SKM-1 treated with dmso at 0.1 percent for 144 hours (cell line): ENCODE data around the gene SCUBE1.

Experiments
- DNase-seq: peaks from one replicate; lab custom pipeline; 2025; ENCODE audit not compliant: unreplicated experiment; lab: John Stamatoyannopoulos, UW

Gene SCUBE1

GRCh38 chr22:43262990-43263644, 80.1 kb downstream of the SCUBE1 start:
- DNase-seq: peak; percentile 63

DNA sequence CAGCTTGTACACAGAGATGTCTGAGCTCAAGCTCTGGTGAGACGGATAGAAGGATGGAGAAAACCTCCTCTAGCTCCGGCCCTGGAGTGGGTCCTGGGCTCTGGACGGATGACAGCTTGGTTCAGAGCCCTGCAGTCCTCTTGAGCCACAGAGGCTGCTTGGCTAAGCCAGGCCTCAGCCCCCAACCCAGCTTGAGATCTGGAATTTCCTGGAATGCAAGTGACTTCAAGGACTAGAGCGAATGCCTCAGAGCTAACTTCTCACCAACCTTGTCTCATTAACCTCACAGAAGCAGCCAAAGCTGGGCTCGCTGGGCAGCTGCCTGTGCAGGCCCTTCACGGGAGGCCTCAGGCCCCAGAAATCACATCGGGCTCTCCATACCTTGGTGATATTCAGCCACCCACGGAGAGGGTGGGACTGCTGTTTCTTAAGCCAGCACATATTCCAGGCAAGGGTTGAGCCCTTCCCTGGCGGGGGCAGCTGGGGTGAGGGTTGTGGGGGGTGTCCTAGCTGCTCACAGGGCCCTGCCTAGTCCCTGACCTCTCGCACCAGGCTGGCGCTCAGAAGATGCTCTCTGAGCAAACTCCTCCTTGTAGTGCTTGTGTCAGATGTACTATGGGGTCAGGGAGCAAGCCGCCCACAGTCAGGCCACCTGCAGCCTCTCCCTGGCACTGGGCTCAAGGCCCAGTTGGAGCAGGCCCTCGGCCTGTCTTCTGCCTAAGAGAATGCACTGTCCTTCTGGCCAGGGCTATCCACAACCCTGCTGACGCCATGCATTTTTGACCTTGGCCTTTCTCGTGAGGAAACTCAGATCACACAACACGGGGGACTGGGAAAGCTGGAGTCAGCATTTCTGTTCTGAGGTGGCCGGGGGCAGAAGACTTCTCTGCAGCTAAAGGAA, 82.6 kb downstream of the SCUBE1 start:
- DNase-seq: no peak

- no peak for DNase-seq
Observed at GRCh38 chr22:43257961-43258360, 85.2 kb downstream of the SCUBE1 start.

GRCh38 chr22:43257549-43257948, 85.6 kb downstream of the SCUBE1 start:
- no peak for DNase-seq

- DNase-seq: no peak
Observed at GRCh38 chr22:43256976-43257545, 86.1 kb downstream of the SCUBE1 start.

DNA sequence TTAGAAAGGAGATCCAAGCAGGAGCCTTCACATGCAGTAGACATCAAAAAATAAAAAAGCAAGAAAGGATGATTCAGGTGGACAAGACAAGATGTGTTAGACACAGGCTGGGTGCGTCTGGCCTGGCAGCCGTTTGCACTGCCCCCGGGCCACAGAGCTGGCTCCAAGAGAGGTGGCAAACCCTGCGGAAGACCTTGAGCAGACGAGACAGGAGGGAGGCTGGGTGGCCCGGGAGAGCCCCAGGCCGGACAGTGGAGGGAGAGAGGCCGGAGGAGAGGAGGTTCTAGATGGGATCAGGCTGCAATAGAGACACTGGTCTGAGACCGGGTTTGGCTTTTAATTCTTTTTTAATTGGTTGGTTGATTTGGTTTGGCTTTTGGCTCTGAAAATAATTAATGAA, 86.6 kb downstream of the SCUBE1 start:
- no peak for DNase-seq

DNA sequence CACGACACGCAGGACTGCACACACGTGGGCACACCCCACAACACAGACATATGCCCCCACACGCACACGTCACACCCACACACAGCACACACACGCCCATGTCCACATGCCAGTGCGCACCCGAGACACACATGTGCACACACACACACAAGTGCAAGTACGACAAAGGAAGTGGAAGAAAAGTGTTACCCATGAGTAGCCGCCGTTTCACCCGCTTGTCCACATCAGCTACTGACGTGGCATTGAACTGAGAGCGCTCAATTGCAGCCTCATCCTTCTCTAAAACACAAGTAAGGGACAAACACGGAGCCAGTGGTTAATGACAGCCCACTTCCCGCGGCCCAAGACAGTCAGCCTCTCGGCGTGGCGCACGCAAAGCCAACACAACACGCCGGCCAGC, 87.9 kb downstream of the SCUBE1 start:
- no peak for DNase-seq

GRCh38 chr22:43253839-43254238, 89.3 kb downstream of the SCUBE1 start:
- no peak for DNase-seq

DNA sequence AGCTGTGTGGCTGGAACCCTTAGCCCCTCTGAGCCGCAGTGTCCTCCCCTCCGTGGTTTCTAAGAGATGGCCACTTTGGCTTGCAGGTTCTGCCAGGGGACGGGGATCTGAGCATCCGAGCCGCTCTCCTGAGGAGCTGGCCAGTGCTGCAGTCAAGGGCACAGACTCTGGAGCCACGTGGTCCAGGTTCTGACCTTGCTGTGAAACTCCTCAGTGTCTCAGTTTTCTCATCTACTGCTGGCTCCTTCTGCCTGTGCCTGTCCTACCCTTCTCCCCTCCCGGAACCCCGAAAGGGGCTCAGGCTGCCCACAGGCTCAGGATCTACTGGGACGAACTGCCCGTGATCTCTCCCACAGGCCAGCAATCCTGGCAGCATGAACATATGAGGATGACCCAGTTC, 90.9 kb downstream of the SCUBE1 start:
- DNase-seq: no peak

- DNase-seq: no peak
Observed at GRCh38 chr22:43249789-43250471, 93.2 kb downstream of the SCUBE1 start.

DNA sequence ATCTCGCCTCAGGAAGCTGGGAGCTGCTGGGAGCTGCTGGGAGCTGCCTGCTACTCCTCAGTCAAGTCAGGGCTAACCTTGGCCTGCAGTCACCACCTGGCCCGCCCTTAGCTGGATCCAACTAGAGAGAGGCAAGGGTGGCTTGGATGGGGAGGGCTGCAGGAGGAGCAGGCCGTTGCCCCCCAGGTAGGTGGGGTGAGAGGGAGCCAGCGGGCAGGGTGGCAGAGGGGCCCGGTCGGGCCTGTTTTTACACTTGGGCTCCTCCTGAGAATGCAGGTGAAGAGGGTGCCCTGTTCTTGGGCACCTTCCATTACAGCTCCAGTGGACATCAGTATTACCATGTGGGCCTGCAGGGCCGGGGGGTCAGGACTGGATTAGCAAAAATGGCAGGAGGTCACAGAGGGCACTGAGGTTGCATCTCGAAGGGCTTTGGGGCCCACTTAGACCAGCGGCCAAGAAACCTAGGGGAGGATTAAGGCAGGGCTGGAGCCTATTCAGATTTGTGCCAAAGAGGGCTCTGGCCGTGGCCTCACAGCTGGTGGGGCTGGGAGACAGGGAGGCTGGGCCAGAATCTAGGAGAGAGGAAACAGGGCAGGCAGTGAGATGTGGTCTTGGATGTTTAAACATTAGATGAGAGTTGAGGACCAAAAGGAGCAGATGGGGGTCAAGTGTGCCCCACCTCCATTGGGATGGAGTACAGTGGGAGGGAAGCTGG, 95.5 kb downstream of the SCUBE1 start:
- no peak for DNase-seq

DNA sequence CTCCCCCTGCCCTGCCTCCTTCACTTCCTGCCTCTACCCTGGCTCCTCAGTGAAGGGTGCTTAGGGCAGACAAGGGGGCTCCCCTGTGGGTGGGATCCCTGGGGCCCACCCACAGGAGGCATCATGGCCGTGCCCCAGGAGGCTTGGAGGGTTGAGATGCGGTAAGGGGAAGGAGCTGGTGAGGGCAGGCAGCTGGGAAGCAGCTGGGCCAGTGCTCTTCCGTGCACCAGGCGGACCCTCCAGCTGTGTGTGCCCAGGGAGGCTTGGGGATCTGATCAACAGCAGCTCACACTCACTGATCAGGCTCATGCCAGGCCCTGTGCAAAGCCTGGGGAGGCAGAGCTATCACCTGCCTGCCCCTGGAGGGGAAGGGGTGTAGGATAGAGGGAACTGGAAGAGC, 97.0 kb downstream of the SCUBE1 start:
- no peak for DNase-seq

DNA sequence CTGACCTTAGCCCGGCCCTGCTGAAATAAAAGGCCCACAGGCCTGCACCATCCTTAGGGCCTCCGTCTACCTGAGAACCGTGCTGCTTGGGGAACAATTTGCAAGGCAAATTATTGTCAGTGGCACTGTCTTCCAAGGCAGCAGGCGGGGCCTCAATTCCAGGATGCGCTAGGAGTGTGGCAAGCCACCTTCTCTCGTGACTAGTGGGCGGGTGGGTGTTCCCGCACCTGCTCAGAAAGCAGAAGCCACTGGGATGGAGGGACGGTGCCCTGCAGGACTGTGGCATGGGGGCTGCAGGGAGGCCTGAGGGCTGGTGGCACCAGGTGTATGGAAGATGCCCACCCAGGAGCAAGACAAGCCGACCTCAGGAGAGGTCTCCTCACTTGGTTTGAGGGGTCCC, 97.5 kb downstream of the SCUBE1 start:
- no peak for DNase-seq

DNA sequence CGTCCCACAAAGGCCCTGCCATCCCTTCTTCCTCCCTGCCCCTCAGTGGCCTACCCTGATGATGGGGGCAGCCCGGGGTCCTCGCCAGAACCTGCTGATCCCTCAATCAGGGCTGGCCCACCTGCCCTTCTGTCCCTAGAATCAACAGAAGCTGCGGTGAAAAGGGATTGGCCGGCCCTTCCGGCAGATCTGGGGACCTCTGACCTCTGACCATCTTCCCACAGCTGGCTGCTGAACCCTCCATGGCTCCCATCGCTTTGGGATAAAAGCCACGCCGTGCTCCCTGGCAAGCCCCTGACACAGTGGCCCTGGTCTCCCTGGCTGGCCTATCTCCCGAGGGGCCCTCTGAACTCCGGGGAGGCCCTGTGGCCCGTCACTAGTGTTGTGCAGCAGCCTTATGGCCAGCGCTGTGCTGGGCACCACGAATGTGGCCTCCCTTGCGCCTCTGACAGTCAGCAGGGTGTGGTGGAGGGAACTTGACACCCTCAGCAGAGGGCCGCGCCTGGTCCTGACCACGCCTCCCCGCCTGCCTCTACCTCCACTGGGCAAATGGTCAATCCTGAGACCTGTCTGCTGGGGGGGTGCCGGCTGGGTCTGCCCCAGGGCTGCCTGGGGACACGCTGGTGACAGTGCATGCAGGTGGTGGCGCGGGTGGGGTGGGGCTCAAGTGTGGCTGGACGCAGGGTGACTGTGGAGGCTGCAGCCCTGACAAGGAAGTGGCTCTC, 98.2 kb downstream of the SCUBE1 start:
- DNase-seq: no peak

- DNase-seq: no peak
Observed at GRCh38 chr22:43244402-43244801, 98.8 kb downstream of the SCUBE1 start.

DNA sequence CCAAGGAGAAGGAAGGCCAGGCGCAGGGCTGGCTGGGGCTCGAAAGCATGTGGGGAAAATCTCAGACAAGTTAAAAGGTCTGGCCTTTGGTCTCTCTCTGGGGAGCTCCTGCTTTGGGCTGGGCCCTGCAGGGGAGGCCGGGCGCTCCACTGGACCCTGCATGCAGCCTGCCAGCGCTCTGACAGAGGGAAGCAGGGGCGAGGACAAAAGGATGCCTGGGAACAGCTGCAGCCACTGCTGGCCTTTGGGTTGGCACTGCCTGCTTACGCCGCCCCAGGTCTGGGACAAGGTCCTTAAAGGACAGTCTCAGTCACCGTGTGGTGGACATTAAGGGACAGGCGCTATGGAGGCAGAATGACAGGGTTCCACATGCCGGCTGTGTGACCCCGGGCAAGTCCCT, 99.8 kb downstream of the SCUBE1 start:
- DNase-seq: no peak

GRCh38 chr22:43242627-43243026, 100.5 kb downstream of the SCUBE1 start:
- no peak for DNase-seq

GRCh38 chr22:43241699-43242386, 101.3 kb downstream of the SCUBE1 start:
- DNase-seq: no peak

- DNase-seq: no peak
Observed at GRCh38 chr22:43241138-43241597, 102.0 kb downstream of the SCUBE1 start.

DNA sequence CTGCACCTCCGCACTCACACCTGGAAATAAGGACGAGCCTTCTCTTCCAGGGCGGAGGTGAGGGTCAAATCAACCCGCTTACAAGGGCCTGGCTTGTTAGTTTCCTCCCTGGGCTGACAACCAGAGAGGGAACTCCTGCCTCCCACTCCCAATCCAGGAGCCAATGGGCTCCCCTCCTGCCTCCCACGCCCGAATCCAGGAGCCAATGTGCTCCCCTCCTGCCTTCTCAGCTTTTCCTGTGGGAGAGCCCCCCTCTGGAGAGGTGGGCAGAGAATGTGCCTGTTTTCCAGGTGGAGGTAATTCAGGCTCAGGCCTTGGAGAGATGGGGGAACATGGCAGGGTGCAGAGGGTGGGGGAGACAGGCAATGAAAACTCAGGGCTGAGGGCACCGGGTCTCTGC, 102.6 kb downstream of the SCUBE1 start:
- DNase-seq: no peak
